GM12873 (cell line): ENCODE results near the gene NIM1K.

Experiments used
- CTCF ChIP-seq: IDR thresholded peaks from 2 replicates; pipeline ENCODE4 v1.5.1; 2012; ENCODE audit warnings: low read depth, mild to moderate bottlenecking, moderate library complexity, low read length, control low read depth; ENCODE audit not compliant: insufficient read depth; ENCODE audit errors: missing control alignments

Gene NIM1K

GRCh38 chr5:43312076-43312661, 120.1 kb downstream of the NIM1K start:
- TF ChIP-seq CTCF, result no peak

- peak; percentile 15 for TF ChIP-seq CTCF
Observed at GRCh38 chr5:43312699-43313034, 120.6 kb downstream of the NIM1K start.

GRCh38 chr5:43313035-43313853, 121.2 kb downstream of the NIM1K start, which contains the start of gene HMGCS1:
HMGCS1 (minus strand) TSS chr5:43313412; CDS start chr5:43298965, 14,447 bp downstream.
- TF ChIP-seq CTCF, result no peak

- TF ChIP-seq CTCF, result no peak
Observed at GRCh38 chr5:43313854-43314457, 121.9 kb downstream of the NIM1K start.

- no peak for TF ChIP-seq CTCF
Observed at GRCh38 chr5:43314724-43315123, 122.7 kb downstream of the NIM1K start.

GRCh38 chr5:43315263-43315662, 123.2 kb downstream of the NIM1K start:
- TF ChIP-seq CTCF, result no peak

GRCh38 chr5:43315682-43316081, 123.7 kb downstream of the NIM1K start:
- TF ChIP-seq CTCF, result no peak
